Stimulated activated CD4-positive, alpha-beta T cell treated with anti-CD3 and anti-CD28 coated beads, TNF-alpha, amount 100 ng/mL, for 1 hour (primary cell): ENCODE measurements around the gene ERVK3-1.
A peak's percentile ranks its signal among the peaks of the same experiment; 100 is the strongest.
"Not testable (repeated sequence)": the region's sequence is repeated elsewhere in the genome, so short reads cannot be mapped to it uniquely, and the experiment has no call there.

Experiments
- DNase-seq, 3 donors: peaks; one replicate each; pipeline ENCODE4 v3.0.0-alpha.2; 2020; ENCODE audit warnings: low read depth in 3 of 3, low spot score in 1 of 3

Gene ERVK3-1

GRCh38 chr19:58305065-58305931 lies at the start of gene ERVK3-1:
ERVK3-1 (plus strand) TSS chr19:58305377; CDS start chr19:58312169, 6,792 bp downstream.
- DNase-seq = peak; percentile 81 to 86 (median 84)

DNA sequence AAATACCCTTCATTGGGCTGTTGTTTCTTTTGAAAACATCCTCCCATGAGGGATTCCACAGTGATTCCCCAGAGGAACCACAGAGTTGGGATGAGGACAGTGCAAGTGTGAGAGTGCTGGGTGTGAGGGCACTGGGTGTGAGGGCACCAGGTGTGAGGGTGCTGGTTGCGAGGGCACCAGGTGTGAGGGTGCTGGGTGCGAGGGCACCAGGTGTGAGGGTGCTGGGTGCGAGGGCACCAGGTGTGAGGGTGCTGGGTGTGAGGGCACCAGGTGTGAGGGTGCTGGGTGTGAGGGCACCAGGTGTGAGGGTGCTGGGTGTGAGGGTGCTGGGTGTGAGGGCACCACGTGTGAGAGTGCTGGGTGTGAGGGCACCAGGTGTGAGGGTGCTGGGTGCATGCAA lies 46.9 kb upstream of the ERVK3-1 start:
- DNase-seq = not testable (repeated sequence)

GRCh38 chr19:58261600-58261967 lies 43.6 kb upstream of the ERVK3-1 start:
- DNase-seq = no peak

- no peak for DNase-seq
Measured at GRCh38 chr19:58261968-58262921, 42.9 kb upstream of the ERVK3-1 start.

- no peak for DNase-seq
Measured at GRCh38 chr19:58262922-58263296, 42.3 kb upstream of the ERVK3-1 start.

- no peak for DNase-seq
Measured at GRCh38 chr19:58265100-58265499, 40.1 kb upstream of the ERVK3-1 start.

- DNase-seq = no peak
Measured at GRCh38 chr19:58268344-58268743, 36.8 kb upstream of the ERVK3-1 start.

DNA sequence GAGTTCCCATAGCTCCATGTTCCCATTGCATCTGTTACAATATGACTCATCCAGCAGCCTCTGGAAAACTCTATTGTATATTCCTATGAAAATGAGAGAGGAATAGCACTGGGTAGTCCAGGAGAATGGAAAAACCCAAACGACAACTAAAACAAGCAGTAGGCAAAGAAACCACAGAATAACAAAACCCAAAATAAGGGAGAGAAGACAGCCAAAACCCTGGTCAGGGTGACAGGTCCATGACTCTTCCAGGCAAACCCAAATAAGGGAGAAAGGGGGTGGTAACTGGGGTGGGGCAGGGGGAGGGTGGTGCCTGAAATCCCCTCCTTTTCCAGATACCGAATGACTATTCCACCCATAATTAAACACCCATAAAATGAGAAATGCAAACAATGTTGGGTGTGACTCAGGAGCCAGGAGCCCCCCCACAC lies 30.4 kb upstream of the ERVK3-1 start:
- no peak for DNase-seq

GRCh38 chr19:58275564-58275963 lies 29.6 kb upstream of the ERVK3-1 start:
- no peak for DNase-seq

DNA sequence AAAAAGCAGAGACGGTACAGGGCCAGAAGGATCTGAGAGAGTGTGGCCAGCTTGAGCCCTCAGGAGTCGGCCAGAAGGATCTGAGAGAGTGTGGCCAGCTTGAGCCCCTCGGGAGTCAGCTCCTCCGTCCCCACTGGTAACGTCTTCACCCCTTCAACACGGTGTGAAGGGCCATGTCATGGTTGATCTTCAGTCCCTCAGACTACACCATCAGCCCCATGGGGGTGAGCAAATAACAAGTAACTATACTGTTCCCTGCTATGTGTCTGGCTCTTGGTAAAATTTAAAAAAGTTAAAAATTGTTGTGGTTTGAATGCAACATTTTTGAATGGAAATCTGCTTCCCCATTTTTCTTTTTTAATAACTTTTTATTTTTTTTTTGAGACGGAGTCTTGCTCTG lies 28.0 kb upstream of the ERVK3-1 start:
- DNase-seq = no peak

GRCh38 chr19:58277748-58278540 lies 27.2 kb upstream of the ERVK3-1 start:
- no peak for DNase-seq

DNA sequence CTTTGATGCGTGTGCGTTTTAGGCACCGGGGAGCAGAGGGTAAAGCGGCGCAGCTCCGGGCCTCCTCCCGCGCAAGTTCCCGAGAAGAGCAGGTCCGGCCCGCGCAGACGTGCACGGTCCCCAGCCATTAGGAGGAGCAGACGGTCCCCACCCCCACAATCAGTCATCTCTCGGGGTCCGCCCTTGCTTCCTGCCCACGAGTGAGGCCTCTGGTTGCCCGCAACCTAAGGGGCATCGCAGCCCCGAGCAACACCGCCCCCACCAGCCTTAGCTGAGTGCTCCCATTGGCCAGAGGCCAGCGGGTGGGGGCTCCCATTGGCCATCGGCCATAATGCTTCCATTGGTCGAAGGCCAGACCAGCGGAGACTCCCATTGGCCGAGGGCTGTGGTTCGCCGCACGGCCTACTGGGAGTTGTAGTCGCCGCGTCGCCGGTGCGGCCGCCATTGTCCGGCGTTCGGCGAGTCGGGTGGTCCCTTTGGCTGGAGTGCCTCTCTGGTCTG lies 26.6 kb upstream of the ERVK3-1 start, which contains the start of gene ZNF8:
ZNF8 (plus strand) TSS at position 415 of the 501 bp plus-strand sequence. CDS start 127 bp downstream, outside the sequence.
- peak; percentile 87 to 95 (median 91) for DNase-seq

DNA sequence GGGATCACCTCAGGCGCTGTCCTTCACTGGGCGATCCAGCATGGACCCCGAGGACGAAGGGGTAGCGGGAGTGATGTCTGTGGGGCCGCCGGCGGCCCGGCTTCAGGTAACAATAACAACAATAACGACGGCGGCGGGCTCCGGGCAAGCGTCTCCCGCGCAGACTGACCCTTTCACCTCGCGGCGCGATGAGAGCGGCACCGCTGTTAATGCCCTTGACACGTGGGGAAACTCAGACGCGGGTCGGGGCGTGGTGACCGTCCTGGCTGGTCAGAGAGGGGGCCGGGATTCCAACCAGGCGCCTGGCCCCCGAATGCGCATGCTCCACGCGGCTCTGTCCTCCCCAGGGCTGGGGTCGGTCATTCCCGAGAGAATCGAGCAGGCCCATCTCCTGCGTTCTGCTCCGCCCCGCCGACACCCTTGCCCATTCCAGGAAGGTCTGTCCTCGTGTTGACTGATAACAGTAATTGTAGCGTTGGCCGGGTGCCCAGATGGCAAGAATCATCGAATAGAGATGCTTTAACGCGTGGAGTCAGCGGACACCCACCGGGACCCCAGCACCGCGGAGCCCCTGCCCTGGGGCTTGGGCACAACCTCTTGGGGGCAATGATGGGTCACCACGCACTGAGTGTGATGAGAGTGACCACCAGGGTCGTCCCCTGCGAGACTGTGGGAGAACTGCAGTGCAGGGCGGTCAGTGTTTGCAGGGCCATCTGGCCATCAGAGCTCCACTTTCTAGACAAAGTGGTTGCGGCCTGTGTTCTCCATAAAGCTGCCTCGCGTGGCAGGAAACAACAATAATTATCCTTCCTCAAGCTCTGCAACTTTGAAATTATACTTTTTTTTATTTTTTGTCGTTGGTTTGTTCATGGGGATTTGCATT lies 25.9 kb upstream of the ERVK3-1 start:
- DNase-seq = peak in 2 of 3 donors; percentile 1 to 23

DNA sequence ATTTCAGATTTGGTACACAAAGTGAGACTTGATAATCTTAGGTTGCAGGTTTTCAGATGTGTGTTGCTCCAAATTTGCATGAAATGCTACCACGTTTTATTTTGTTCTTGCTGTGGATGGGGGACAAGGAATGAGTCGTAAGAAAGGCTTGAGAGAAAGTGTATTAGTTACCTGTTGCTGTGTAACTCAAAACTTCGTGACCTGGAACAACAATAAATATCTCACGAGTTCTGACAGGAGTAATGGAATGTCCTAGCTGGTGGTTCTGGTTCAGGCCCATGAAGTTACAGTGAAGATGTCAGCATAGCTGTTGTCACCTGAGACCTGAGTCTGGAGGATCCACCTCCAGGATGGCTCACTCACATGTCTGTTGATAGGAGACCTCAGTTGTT lies 25.3 kb upstream of the ERVK3-1 start:
- DNase-seq = no peak

- DNase-seq = no peak
Measured at GRCh38 chr19:58284199-58284598, 21.0 kb upstream of the ERVK3-1 start.

- DNase-seq = no peak
Measured at GRCh38 chr19:58291943-58292342, 13.2 kb upstream of the ERVK3-1 start.

DNA sequence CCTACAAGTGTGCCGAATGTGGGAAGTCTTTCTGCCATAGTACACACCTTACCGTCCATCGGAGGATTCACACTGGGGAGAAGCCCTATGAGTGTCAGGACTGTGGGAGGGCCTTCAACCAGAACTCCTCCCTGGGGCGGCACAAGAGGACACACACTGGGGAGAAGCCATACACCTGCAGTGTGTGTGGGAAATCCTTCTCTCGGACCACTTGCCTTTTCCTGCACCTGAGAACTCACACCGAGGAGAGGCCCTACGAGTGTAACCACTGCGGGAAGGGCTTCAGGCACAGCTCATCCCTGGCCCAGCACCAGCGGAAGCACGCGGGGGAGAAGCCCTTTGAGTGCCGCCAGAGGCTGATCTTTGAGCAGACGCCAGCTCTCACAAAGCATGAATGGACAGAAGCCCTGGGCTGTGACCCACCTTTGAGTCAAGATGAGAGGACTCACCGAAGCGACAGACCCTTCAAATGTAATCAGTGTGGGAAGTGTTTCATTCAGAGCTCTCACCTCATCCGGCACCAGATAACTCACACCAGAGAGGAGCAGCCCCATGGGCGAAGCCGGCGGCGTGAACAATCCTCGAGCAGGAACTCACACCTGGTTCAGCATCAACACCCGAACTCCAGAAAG lies 10.3 kb upstream of the ERVK3-1 start:
- no peak for DNase-seq

- DNase-seq = no peak
Measured at GRCh38 chr19:58296104-58296503, 9.1 kb upstream of the ERVK3-1 start.

- DNase-seq = no peak
Measured at GRCh38 chr19:58300620-58301019, 4.6 kb upstream of the ERVK3-1 start.
